ENCODE results near the gene PLXDC2. TPM values are rescaled to one million over a fixed set of nuclear protein-coding genes. Genes with fewer than 3 reads are reported as not detected.

Gene PLXDC2
- total and polyA plus RNA-seq, 2 experiments from 2014 or later = 13.5 to 19.4 TPM

DNA sequence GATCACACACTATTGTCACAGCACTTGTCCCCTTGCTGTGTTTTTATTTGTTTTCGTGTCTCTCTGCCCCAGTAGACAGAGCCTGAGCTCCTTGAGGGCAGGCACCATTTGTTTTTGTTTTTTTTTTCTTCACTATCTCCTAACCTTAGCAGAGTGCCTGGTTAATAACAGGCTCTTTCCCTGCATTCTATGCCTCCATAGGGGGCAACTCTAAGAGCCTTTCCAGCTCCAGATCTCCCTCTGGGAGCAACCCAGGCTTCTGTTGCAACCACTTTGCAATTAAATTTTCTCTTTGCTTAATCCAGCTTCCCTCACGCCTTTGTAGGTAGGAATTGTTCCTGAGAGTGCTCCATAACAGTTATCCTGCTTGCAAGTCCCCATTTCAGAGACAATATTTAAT is 148.4 kb downstream of the PLXDC2 start (continued):
- TF ChIP-seq, protein P1, sequence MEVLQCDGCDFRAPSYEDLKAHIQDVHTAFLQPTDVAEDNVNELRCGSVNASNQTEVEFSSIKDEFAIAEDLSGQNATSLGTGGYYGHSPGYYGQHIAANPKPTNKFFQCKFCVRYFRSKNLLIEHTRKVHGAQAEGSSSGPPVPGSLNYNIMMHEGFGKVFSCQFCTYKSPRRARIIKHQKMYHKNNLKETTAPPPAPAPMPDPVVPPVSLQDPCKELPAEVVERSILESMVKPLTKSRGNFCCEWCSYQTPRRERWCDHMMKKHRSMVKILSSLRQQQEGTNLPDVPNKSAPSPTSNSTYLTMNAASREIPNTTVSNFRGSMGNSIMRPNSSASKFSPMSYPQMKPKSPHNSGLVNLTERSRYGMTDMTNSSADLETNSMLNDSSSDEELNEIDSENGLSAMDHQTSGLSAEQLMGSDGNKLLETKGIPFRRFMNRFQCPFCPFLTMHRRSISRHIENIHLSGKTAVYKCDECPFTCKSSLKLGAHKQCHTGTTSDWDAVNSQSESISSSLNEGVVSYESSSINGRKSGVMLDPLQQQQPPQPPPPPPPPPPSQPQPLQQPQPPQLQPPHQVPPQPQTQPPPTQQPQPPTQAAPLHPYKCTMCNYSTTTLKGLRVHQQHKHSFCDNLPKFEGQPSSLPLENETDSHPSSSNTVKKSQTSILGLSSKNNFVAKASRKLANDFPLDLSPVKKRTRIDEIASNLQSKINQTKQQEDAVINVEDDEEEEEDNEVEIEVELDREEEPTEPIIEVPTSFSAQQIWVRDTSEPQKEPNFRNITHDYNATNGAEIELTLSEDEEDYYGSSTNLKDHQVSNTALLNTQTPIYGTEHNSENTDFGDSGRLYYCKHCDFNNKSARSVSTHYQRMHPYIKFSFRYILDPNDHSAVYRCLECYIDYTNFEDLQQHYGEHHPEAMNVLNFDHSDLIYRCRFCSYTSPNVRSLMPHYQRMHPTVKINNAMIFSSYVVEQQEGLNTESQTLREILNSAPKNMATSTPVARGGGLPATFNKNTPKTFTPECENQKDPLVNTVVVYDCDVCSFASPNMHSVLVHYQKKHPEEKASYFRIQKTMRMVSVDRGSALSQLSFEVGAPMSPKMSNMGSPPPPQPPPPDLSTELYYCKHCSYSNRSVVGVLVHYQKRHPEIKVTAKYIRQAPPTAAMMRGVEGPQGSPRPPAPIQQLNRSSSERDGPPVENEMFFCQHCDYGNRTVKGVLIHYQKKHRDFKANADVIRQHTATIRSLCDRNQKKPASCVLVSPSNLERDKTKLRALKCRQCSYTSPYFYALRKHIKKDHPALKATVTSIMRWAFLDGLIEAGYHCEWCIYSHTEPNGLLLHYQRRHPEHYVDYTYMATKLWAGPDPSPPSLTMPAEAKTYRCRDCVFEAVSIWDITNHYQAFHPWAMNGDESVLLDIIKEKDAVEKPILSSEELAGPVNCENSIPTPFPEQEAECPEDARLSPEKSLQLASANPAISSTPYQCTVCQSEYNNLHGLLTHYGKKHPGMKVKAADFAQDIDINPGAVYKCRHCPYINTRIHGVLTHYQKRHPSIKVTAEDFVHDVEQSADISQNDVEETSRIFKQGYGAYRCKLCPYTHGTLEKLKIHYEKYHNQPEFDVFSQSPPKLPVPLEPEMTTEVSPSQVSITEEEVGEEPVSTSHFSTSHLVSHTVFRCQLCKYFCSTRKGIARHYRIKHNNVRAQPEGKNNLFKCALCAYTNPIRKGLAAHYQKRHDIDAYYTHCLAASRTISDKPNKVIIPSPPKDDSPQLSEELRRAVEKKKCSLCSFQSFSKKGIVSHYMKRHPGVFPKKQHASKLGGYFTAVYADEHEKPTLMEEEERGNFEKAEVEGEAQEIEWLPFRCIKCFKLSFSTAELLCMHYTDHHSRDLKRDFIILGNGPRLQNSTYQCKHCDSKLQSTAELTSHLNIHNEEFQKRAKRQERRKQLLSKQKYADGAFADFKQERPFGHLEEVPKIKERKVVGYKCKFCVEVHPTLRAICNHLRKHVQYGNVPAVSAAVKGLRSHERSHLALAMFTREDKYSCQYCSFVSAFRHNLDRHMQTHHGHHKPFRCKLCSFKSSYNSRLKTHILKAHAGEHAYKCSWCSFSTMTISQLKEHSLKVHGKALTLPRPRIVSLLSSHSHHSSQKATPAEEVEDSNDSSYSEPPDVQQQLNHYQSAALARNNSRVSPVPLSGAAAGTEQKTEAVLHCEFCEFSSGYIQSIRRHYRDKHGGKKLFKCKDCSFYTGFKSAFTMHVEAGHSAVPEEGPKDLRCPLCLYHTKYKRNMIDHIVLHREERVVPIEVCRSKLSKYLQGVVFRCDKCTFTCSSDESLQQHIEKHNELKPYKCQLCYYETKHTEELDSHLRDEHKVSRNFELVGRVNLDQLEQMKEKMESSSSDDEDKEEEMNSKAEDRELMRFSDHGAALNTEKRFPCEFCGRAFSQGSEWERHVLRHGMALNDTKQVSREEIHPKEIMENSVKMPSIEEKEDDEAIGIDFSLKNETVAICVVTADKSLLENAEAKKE (CRISPR knock-in tag; IDR thresholded peaks at IDR 0.05) = no peak
- TF ChIP-seq STAT1 (IDR thresholded peaks at IDR 0.05; ENCODE audit: unreplicated experiment) = no peak

DNA sequence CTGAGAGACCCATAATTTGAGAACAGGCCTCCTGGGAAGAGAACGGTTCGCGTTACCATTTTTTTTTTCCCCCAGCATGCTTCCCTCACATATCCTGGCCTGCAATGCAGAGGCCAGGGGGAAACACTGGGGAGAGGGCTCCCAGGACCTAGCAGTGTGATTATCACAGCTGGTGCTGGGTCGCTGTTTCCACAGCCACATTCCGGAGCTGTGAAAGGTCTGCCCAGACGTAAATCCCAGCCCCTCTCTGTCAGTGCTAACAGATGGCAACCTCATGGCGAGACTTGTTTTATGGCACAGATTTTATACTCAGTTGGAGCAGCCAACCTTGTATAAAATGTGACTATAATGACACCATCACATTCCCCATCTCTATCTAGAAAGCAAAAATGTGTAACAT is 150.5 kb downstream of the PLXDC2 start:
- DNase-seq (ENCODE audit: low spot score) = peak; percentile 64
- no peaks in the 10 kb centered on the region for H3K9me3 Mint-ChIP-seq
- TF ChIP-seq ZNF114 (CRISPR knock-in tag; IDR thresholded peaks at IDR 0.05) (no peak), EZH2phosphoT487 (IDR thresholded peaks at IDR 0.05; ENCODE audit: unreplicated experiment) (no peak), ZNF331 (CRISPR knock-in tag; IDR thresholded peaks at IDR 0.05; ENCODE audit: low read depth) (no peak), EZH2 (IDR thresholded peaks at IDR 0.05; ENCODE audit: low read depth, unreplicated experiment) (no peak)
- TF ChIP-seq, protein P1 (CRISPR knock-in tag; IDR thresholded peaks at IDR 0.05) = no peak
- TF ChIP-seq, protein P2, sequence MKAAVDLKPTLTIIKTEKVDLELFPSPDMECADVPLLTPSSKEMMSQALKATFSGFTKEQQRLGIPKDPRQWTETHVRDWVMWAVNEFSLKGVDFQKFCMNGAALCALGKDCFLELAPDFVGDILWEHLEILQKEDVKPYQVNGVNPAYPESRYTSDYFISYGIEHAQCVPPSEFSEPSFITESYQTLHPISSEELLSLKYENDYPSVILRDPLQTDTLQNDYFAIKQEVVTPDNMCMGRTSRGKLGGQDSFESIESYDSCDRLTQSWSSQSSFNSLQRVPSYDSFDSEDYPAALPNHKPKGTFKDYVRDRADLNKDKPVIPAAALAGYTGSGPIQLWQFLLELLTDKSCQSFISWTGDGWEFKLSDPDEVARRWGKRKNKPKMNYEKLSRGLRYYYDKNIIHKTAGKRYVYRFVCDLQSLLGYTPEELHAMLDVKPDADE (IDR thresholded peaks at IDR 0.05) = no peak

More for the DNA sequence above, 150.5 kb downstream of the PLXDC2 start:
- H3K9me2 ChIP-seq (ENCODE audit: insufficient read depth) = no peaks in the 10 kb centered on the region
- ATAC-seq = peak; percentile 91
- H4K20me1 ChIP-seq (replicated peaks; ENCODE audit: insufficient read depth) = no peaks in the 10 kb centered on the region
- H3F3A ChIP-seq (replicated peaks; ENCODE audit: low read depth) = no peaks in the 10 kb centered on the region
- peaks cover 25% of the 10 kb centered on the region for H3K79me2 ChIP-seq (replicated peaks; ENCODE audit: insufficient read depth)
- no peaks in the 10 kb centered on the region for H3K36me3 ChIP-seq (ENCODE audit: insufficient read depth)
- peaks cover 55% of the 10 kb centered on the region for H3K4me1 Mint-ChIP-seq
- H3K27ac Mint-ChIP-seq = peak overlapping the region; percentile 42
- no peak overlapping the region for H3K4me3 ChIP-seq
- H3K4me3 Mint-ChIP-seq = peak overlapping the region; percentile 42; the same call in 1 of the 3 replicates
- peaks cover 2% of the 10 kb centered on the region; the same call in 1 of the 3 replicates for H3K36me3 Mint-ChIP-seq (ENCODE audit: low read depth)
- 0 out of 2 replicates have a peak overlapping the region, but pooled peaks have one; percentile 29 for H3K4me2 ChIP-seq
- 0 out of 2 replicates have a peak overlapping the region, but pooled peaks have one; percentile 33 for H3K27ac ChIP-seq (ENCODE audit: low read depth)
- peaks cover 27% of the 10 kb centered on the region for H3K4me1 ChIP-seq (ENCODE audit: insufficient read depth)
- no peaks in the 10 kb centered on the region for H3K27me3 Mint-ChIP-seq (ENCODE audit: insufficient read depth, low read depth, poor library complexity)
- no peaks in the 10 kb centered on the region for H3K27me3 ChIP-seq (ENCODE audit: insufficient read depth)
- H2AFZ ChIP-seq = no peak overlapping the region
